DMS 273 treated with DMSO at 0.1 percent for 48 hours (cell line): ENCODE results near the gene NFATC1.
"Not testable (repeated sequence)": the region's sequence is repeated elsewhere in the genome, so short reads cannot be mapped to it uniquely, and the experiment has no call there.

Experiments
- DNase-seq: peaks from one replicate; lab custom pipeline; 2025; lab: John Stamatoyannopoulos, UW

NFATC1 gene

GRCh38 chr18:79476031-79476917 lies 80.5 kb downstream of the NFATC1 start:
- no peak for DNase-seq

- no peak for DNase-seq
These were observed 81.3 kb downstream of the NFATC1 start for GRCh38 chr18:79476918-79477571.

DNA sequence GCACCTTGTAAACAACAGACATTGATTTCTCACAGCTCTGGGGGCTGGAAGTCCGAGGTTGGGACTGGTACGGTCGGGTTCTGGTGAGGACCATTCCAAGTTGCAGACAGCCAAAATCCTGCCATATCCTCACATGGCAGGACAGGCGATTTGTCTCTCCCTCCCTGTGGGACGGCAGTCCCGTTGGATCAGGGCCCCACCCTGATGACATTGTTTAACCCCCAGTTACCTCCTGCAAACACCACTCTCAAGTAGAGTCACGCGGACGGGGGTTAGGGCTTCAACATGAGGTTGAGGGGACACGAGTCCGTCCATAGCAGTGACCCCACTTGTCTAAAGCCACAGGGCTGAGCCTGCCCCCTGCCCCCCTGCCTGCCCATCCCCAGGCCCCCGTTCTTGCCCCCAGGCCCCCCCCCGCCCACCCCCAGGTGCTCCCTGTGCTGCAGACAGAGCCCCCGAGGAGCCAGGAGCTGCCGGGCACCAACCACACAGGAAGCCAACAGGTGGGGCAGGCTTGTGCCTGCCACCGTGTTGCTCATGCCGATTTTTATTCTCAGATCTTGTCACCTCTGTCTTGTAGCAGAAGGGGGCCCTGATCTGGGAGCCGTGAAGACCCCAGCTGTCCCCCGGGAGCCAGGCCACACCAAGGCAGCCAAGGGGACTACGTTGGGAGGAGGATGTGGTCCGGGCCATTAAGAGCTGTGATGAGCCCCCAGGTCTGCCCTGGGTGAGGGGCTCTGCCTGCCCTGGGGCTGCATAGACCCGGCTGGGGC lies 82.2 kb downstream of the NFATC1 start:
- DNase-seq, result no peak

GRCh38 chr18:79478484-79479115 lies 82.9 kb downstream of the NFATC1 start:
- no peak for DNase-seq

GRCh38 chr18:79479116-79479760 lies 83.5 kb downstream of the NFATC1 start:
- DNase-seq, result no peak

GRCh38 chr18:79479761-79480161 lies 84.0 kb downstream of the NFATC1 start:
- DNase-seq, result no peak

- no peak for DNase-seq
These were observed 84.7 kb downstream of the NFATC1 start for GRCh38 chr18:79480171-79481045.

DNA sequence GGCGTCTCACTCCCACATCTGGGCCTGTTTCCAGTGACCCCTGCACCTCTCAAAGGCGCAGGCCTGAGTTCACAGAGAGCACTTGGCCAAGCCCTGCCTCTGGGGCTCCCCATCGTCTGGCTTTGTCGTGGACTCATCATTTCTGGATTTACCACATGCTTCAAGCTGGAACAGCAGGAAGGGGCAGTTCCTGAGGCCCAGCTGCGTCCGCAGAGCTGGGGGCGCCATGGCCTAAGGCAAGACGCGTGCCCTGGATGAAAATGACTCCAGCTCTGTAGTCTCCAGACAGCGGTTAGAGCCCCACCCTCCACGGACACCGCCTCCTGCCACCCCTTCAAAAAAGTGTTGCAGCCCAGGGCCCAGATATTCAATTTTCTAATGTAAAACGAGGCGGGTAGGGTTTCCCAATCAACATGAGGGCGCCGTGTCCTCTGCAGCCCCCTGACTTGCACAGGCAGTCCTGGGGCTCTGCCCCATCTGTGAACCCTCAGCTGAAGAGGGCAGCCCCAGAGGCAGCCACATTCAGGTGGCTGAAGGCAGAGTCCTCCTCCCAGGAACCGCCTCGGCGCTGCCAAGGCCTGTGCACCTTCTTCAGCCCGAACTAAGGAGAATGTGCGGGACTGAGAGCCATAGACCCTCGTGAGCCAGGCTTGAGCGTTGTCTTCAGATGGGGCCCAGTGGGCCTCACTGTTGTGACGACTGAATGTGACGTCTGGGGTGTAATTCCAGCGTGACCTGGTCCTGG lies 85.5 kb downstream of the NFATC1 start:
- DNase-seq, result no peak

- not testable (repeated sequence) for DNase-seq
These were observed 87.7 kb downstream of the NFATC1 start for GRCh38 chr18:79483393-79483792.

GRCh38 chr18:79483971-79484491 lies 88.3 kb downstream of the NFATC1 start:
- DNase-seq, result no peak

- no peak for DNase-seq
These were observed 89.2 kb downstream of the NFATC1 start for GRCh38 chr18:79484661-79485621.

DNA sequence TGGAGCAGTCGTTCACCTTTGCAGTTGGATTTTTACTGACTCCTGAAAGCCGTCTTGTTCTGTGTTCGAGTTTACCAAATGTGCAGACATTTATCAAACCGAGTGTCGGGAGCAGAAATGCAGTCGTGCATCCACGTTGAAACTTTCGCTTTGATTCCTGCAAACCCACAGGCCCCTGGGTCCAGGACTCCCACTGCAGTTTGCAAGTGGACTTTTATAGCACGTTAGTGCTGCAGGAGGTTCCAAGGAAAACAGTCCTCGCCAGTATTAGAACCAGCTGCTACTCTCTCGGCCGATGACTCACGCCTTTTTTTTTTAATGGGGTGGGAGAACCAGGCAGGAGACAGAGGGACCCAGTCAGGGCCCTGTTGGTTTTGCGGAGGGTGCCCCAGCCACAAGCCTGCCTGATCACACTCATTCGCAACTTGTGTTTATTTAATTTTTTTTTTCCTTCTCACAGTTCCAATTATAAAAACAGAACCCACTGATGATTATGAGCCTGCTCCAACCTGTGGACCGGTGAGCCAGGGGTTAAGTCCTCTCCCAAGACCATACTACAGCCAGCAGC lies 90.1 kb downstream of the NFATC1 start:
- DNase-seq, result no peak

DNA sequence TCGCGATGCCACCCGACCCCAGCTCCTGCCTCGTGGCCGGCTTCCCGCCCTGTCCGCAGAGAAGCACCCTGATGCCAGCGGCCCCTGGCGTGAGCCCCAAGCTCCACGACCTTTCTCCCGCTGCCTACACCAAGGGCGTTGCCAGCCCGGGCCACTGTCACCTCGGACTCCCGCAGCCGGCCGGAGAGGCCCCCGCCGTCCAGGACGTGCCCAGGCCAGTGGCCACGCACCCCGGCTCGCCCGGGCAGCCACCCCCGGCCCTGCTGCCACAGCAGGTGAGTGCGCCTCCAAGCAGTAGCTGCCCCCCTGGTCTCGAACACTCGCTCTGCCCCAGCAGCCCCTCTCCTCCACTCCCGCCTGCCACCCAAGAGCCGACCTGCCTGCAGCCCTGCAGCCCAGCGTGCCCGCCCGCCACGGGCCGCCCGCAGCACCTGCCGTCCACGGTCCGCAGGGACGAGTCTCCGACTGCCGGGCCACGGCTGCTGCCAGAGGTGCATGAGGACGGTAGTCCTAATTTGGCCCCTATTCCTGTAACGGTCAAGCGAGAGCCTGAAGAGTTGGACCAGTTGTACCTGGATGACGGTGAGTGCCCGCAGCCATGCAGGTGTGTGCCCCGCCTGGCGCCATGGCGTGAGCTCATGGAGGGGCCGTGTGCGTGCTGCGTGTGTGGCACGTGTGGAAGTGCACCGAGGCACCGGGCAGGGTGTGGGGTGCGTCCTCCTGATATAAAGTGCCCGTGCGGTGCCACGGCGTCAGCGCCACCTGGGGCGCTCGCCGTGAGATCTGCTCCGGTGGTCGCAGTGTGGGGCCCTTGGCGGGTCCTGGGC lies 90.8 kb downstream of the NFATC1 start:
- no peak for DNase-seq

DNA sequence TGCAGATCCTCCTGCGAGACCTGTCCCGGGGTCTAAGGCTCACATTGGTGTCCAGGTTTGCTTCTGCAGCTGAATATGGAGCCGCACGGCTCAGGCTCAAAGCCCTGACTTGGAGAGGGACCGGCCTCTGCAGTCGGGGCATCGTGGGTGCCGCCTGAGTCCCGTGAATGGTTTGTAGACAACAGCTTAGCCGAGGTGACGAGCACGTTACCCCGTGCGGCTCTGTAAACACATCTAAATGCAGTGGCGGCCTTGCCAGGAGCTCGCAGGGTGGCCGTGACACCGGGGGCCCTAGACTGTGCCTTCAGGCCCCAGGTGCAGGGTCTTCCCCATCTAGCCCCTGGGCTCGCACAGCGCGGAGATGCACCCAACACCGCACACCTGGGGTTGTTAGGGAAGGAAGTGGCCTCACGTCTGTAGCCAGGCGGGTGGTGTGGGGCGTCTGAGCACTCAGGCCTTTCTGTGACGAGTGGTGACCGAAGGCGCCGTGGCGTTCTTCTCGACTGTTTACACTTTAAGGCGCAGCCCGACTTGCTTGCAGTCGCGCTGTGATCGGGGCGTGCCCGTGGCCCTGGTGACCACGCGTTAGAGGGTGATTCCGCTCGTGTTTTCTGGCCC lies 91.6 kb downstream of the NFATC1 start:
- DNase-seq, result no peak

DNA sequence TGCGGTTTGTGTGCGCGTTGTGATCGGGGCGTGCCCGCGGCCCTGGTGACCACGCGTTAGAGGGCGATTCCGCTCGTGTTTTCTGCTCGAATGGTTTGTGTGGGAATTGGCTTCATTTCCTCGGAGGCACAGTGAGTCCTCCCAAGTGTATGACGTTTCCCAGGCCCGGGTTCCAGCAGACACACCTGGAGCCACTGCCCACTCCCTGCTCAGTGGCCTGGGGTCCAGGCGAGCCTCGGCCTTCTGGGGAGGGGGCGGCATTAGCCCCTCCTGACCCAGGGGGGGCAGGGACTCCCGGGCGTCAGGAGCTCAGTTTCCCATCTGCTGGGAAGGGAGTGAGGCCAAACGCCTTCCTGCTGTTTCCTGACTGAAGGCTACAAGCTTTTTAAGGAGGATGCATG lies 92.1 kb downstream of the NFATC1 start:
- no peak for DNase-seq

- no peak for DNase-seq
These were observed 92.8 kb downstream of the NFATC1 start for GRCh38 chr18:79488311-79489050.
